Fibroblast of pulmonary artery (primary cell): ENCODE data around the gene PIGQ.
"Not testable (repeated sequence)": the region's sequence is repeated elsewhere in the genome, so short reads cannot be mapped to it uniquely, and the experiment has no call there.

Experiments used
- DNase-seq: peaks from one replicate; pipeline ENCODE4 v3.0.0-alpha.2; 2010; ENCODE audit warnings: low read depth
- H3K4me3 ChIP-seq: replicated peaks from 2 replicates; pipeline ENCODE4 v1.5.1; 2011; ENCODE audit warnings: low read depth, mild to moderate bottlenecking, control low read depth, low read length, moderate library complexity
- TF ChIP-seq, protein P1 (sequence below): IDR thresholded peaks from 2 replicates; pipeline ENCODE4 v1.5.1; 2011; ENCODE audit warnings: mild to moderate bottlenecking, control low read depth, low read length, inconsistent platforms; ENCODE audit errors: missing control alignments

PIGQ gene

DNA sequence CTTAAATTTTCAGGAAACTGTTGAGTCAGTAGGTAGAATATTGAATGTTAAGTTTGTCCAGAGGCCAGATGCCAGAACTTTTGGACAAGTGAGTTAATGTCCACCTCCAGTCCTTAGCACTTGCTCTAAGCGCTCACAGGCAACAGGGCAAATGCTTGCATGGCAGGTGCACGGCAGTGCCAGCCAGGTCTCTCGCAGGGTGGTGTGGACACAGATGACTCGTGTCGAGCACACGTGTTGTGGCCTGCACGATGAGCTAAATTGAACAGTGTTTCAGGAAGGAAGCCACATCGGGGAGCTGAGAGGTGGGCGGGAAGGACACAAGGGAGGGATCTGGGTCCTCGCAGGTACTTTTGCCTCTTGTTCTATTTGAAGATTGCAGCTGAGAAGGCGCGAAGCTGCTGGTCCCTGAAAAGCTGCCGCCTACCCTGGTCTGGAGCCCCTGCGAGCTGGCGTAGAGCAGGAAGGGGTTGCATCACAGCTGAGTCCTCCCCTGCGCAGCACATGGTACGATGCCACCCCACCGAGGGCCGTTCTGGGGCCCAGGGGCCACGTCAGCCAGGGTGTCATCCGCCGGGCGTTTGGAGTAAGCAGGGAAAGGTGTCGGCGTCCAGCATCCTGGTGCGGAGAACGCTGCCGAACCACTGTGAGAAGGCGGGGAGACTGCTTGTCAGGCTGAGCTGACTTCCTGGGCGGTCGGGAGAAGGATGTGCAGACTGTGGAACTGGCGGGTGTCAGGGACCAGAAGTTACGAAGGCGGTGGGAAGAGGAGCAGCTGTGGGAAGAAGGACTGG lies 26.4 kb downstream of the PIGQ start:
- DNase-seq, result no peak
- TF ChIP-seq, protein P1, sequence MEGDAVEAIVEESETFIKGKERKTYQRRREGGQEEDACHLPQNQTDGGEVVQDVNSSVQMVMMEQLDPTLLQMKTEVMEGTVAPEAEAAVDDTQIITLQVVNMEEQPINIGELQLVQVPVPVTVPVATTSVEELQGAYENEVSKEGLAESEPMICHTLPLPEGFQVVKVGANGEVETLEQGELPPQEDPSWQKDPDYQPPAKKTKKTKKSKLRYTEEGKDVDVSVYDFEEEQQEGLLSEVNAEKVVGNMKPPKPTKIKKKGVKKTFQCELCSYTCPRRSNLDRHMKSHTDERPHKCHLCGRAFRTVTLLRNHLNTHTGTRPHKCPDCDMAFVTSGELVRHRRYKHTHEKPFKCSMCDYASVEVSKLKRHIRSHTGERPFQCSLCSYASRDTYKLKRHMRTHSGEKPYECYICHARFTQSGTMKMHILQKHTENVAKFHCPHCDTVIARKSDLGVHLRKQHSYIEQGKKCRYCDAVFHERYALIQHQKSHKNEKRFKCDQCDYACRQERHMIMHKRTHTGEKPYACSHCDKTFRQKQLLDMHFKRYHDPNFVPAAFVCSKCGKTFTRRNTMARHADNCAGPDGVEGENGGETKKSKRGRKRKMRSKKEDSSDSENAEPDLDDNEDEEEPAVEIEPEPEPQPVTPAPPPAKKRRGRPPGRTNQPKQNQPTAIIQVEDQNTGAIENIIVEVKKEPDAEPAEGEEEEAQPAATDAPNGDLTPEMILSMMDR, result no peak
- no peak overlapping the region for H3K4me3 ChIP-seq

DNA sequence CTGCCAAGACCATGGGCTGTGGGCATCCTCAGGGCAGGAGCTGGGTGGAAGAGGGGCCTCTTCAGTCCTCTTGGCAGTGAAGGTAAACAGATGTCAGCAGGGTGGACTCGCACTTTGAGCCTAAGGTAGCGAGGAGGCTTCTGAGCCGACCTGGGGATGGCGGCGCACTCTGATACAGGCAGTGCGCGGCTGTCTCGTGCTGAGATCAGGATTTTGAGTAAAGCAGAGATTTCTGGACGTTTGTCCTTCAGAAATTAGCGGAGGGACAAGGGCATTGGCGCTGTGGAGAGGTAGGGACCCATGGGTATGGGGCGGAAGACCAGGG lies 26.9 kb downstream of the PIGQ start:
- H3K4me3 ChIP-seq, result no peak overlapping the region
- no peak for DNase-seq
- TF ChIP-seq, protein P1, result no peak

DNA sequence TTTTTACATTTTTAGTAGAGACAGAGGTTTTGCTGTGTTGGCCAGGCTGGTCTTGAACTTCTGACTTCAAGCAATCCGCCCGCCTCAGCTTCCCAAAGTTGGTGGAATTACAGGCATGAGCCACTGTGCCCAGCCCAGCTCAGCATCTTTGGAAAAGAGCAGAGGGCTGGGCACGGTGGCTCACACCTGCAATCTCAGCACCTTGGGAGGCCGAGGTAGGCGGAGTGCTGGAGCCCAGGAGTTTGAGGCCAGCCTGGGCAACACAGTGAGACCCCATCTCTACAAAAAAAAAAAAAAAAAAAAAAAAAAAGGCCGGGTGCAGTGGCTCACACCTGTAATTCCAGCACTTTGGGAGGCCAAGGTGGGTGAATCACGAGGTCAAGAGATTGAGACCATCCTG lies 27.9 kb downstream of the PIGQ start:
- DNase-seq, H3K4me3 ChIP-seq: not testable (repeated sequence)

DNA sequence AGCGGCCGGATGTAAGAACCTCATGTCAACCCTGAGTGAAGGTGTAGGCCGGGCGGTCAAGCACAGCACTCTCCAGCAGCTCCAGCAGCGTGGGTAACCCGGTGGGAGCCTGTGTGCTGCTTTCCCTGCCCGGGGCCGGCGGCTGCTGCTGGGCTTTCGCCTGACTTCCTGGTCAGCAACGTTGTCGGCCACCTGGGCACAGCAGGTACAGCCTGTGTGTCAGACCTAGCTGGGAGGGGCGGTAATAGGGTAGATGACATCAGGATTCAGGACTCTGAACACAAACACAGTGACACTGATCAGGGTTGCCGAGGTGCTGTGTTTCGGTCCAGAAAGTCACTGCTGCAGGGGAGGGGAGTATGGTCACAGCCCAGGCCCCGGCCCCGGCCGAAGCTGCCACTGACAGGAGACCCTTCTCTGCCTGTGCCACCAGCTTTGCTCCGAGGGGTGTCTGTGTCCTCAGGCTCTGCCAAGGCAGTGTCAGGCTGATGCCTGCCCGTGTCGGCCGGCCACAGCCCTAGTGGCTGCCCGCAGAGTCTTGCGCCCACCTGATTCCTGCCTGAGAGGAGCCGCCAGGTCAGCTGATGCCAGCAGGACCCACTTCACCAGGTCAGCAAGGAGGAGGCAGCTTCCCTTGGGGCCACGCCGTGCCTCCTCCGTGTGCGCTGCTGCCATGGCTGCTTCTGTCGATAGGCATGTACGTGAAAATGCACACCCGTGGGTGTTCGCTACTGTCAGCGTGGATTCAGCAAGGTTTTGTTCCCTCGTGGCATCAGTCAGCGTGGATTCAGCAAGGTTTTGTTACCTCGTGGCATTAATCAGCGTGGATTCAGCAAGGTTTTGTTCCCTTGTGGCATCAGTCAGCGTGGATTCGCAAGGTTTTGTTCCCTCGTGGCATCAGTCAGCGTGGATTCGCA lies 29.3 kb downstream of the PIGQ start:
- TF ChIP-seq, protein P1, result no peak
- H3K4me3 ChIP-seq, result no peak overlapping the region

DNA sequence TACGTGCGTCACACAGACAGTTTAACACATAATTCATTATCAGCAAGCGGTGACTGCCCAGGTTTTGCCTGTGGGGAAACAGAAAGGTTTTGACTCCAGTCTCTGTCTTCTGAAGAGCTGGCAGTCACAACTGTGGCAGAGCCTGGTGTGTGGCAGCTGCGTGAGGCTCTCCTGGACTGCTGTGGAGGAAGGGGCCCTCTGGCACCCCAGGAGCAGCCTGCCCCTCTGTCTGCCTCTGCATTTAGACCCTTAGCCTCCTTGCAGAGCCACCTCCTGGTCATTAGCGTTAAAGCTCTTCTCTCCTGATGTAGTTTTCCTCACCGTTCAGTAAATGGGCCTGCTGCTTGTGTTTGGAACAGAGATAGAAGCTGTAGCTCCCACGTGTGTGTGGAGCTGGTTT lies 31.0 kb downstream of the PIGQ start:
- peak; percentile 21 for DNase-seq
- H3K4me3 ChIP-seq, result no peak overlapping the region
- TF ChIP-seq, protein P1, result peak; percentile 33

More for the DNA sequence above, 29.3 kb downstream of the PIGQ start:
- no peak for DNase-seq

DNA sequence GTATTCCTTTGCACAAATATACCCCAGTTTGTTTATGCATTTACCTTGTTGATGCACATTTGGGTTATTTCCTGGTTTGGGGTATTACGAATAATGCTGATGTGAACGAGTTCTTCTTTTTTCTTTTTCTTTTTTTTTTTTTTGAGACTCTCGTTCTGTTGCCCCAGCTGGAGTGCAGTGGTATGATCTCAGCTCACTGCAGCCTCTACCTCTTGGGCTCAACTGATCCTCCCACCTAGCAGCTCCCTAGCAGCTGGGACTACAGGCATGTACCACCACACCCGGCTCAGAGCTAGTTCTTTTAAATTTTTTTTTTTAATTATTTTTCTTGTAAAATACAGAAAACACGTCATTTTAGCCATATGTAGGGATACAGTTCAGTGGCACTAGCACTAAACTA lies 34.2 kb downstream of the PIGQ start:
- DNase-seq, result no peak
- H3K4me3 ChIP-seq, result no peak overlapping the region
- TF ChIP-seq, protein P1, result no peak

DNA sequence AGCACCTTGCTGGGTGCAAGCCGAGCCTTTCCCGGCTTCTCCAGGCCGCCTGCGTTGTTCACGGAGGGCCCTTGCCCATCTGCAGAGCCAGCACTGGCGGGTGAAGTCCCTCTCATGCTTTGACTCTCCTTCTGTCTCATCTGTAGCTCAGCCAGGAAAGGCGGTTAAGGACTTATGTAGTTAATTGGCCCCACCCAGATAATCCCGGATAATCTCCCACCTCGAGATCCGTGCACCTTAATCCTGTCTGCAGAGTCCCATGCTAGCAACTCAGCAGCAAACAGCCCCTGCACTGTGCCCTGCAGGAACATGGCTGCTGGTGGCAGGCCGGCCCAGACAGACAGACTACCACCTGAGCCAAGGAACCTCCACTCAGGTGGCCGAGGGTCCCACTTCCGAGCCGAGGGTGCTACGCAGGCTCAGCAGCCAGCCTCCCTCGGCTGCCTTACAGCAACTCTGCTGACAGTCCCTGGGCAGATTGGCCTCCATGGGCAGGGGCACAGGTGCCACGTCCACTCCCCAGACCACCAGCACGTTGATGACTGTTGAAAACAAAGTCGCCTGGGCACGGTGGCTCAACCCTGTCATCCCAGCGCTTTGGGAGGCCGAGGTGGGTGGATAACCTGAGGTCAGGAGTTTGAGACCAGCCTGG lies 37.0 kb downstream of the PIGQ start:
- H3K4me3 ChIP-seq, result no peak overlapping the region

More for the DNA sequence above, 37.0 kb downstream of the PIGQ start:
- no peak for DNase-seq
- TF ChIP-seq, protein P1, result no peak
